Stromal cell of bone marrow (primary cell): Measurements from ENCODE around the gene TRPC4AP.

ENCODE experiments used
- DNase-seq: peaks from one replicate; pipeline ENCODE4 v3.0.0-alpha.2; 2012; ENCODE audit warnings: low read depth

Gene TRPC4AP

DNA sequence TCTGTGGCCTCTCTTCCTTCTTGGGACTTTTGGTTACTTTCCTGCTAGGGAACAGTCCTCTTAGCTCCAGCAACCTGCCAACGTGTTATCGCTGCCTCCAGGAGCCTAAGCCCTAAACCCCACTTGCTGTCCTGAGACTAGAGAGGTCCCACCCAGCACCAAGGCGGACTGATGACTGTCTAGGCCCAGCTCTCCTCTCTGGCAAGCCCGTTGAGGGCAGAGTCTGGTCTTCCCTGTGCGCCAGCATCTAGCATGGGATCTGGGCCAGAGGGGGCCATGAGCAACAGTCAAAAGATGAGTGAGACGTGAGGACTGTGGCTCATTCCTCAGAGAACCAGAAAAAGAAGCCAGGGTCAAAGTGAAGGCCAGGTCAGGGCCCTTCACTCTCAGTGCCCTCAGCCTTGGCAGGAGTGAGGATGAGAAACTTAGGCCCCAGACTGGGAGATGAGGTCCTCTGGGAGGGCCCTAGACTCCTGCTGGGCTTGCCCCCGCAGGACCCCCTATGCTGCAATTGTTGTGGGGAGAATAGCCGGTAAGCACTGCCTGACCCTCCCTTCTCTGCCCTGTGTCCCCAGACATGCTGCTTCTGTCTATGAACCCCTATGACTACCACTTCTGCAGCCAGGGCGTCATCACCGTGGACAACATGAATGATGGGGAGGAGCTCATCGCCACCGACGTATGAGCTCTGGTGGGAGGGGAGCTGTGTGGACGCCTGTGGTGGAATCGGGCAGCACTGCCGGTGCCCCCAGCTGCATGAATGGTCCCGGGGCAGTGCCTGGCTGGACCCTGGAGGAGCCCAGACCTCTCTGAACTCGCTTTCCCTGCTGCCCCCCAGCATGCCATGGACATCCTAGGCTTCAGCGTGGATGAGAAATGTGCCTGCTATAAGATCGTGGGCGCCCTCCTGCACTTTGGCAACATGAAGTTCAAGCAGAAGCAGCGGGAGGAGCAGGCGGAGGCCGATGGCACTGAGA, 106.0 kb downstream of the TRPC4AP start:
- no peak for DNase-seq

- DNase-seq: no peak
These were observed 106.9 kb downstream of the TRPC4AP start for GRCh38 chr20:34985461-34986310.

DNA sequence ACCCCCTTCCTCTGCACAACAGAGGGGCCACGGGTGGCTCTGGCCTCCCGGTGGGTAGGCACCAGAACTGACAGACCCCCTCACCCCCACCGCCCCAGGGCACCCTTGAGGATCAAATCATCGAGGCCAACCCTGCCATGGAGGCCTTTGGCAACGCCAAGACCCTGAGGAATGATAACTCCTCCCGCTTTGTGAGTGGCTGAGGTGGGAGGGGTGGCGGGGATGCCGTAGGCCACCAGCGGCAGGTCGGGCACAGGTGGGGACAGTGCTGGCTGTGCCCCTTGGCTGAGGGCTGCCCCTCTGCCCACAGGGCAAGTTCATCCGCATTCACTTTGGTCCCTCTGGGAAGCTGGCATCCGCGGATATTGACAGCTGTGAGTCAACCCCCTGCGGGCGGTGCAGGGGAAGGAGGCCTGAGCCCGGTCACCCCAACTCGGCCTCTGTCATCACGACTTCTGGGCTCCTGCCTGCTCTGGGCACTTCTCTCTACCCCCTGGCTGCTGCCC, 107.8 kb downstream of the TRPC4AP start:
- DNase-seq: no peak

DNA sequence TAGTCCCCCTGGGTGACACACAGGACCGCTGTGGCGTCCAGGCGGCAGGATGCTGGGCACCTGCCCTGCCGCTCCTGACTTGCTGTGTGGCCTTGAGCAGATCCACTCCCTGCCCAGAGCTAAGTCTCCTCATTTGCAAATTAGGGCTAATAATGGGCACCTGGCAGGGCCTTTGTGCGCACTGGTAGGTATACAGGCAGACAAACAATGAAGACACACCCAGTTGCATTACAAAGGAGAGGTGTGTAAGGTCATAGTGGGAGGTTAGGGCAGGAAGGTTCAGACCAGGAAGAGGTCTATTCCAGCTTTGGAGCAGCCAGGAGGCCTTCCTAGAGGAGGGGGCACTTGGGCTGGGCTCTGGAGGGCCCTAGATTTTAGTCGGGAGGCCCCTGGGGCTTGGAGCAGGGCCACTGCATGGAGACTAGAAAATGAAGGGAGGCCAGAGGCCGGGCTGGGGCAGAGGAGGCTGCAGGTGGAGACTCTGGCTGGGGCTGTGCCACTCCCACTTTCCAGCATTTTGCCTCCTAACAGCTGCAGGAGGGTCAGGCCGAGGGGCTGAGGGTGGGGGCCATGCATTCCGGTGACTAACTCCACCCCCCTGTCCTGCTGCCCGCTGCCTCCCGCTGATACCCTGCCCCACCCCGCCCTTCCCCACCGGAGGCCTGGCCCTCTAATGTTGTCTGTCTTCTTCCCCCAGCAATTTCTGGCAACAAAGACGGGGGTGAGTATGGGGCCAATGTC, 108.4 kb downstream of the TRPC4AP start:
- no peak for DNase-seq

- DNase-seq: no peak
These were observed 109.4 kb downstream of the TRPC4AP start for GRCh38 chr20:34983089-34983820.

DNA sequence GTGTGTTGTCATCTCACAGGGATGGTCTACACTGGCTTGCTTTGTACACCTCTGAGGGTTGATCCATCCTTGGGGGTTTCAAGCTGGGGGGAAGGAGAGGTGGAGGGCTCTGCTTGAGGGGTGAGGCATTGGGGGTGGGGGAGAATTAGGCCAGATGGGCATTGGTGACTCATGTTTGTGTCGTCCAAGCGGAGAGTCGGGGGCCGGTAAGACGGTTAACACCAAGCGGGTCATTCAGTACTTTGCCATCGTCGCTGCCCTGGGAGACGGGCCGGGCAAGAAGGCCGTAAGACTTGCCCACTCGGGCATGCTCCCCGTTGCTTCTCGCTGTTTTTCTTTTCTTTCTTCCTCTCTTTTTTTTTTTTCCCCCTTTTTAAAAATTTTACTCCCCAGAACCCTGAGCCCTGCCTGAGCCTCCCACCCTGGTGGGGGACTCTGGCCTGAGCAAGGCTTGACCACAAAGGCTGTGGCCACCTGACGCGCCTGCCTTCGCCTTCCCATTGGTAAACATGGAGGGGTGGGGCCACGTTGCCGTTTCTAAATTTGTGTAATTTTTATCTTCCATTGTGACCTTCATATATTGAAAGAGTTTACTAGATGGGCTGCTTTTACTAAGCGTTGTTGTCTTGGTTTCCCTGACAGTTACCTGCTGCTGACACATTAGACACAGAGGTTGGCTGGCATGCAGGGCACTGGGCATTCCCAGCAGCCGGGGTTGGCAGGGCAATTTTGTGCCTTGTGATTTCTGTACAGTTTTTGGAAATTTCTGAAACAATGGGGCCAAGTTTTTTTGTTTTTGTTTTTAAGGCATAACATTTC, 110.1 kb downstream of the TRPC4AP start:
- DNase-seq: no peak

GRCh38 chr20:34980543-34981233, 111.9 kb downstream of the TRPC4AP start:
- DNase-seq: no peak

DNA sequence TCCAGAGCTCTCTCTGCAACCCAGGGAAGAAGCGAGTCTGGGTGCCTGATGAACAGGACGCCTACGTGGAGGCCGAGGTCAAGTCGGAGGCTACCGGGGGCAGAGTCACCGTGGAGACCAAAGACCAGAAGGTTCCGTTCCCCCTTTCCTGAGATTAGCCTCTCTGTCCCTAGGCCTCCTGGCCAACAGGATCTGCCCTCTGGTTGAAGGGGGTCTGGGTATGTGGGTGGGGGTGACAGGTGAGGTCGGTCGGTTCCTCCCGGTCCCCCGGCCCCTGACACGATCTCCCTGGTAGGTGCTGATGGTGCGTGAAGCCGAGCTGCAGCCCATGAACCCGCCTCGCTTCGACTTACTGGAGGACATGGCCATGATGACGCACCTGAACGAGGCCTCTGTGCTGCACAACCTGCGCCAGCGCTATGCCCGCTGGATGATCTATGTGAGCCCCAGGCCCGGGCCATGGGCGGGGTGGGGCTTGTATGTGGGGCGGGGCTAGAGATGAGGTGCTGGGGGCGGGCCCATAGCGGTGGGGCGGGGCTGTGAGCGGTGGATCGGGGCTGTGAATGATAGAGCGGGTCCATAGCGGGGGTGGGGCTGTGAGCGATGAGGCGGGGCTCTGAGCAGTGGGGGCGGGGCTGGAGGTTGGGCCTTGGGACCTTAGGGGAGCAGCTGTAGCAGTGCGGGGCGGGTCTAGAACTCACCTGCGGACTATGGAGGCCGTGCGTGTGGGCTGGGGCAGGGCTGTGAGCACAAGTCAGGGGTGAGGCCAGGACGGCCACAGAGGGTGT, 113.0 kb downstream of the TRPC4AP start:
- no peak for DNase-seq

DNA sequence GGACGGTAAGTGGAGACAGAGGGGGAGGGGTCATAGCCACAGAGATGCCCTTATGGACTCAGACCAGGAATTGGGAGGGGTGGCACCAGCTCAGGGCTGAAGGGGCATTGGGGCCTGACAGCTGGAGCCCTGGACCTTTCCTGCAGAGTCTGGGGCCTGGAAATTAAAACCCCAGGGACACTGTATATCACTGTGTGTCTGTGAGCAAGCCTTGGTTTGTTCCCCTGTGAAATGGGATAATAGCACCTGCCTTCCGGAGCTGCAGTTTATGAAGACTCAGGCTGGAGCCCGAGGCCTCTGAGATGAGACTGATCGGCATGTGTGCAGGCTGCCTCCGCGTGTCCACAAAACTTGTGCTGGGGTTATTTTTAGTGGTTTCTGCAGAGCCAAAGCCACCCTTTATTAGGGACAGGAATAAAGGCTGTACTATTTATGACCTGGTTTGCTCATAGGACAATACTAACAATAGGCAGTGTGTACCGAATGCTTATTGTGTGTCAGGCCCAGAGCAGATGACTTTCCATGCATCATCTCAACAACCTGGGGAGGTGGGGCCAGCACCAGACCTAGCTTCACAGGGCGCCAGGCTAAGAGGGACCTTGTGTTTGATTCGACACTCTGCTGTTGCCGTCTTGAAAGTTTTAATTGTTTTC, 114.4 kb downstream of the TRPC4AP start:
- DNase-seq: no peak

DNA sequence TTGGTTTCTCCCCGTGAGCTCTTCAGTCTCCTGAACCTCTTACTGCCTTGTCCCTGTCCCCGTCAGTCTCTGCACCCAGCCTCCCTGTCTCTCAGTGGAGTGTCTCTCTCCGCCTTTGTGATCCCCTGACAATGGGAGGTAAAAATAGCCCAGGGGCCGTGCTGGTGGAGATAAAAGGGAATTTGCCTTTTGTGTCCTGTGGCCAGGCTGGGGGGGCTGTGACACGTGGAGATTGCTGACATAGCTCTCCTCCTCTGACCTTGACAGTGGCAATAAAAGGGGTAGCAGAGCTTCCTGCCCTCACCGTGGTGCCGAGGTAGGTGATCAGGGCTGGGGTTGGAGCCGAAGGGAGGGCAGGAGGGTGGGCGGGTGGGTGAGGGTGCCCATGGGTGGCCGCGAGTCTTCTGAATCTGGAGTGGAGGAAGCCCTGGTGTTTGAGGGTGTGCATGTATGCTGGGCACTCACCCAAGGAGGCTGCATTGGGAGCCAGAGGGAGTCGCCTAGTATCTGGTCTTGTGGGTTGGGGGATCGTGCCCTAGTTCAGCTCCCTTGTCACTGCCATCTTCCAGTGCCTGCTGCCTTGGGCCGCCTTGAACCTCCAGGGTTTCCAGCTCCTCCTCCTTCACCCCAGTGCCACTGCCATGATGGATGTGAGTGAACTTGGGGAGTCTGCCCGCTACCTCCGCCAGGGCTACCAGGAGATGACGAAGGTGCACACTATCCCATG, 115.1 kb downstream of the TRPC4AP start:
- no peak for DNase-seq

DNA sequence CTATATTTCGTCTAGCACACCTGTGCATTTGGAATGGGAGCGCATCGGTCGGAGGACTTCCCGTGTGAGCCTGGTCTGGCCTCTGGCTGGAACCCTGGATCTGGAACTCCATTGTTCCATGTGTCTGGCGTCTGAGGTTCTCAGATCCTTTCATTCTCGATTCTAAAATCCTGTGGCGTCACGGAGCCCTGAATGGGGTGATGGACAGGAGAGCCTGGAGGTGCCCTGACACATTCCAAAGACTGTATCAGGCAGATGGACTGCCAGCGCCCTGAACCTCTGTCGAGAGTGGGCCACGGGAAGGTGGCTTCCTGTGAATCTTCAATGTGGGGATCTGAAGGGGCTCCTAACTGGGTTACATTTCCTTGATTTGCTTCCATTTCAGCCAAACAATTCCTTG, 116.3 kb downstream of the TRPC4AP start:
- DNase-seq: no peak

GRCh38 chr20:34974246-34974645, 118.4 kb downstream of the TRPC4AP start:
- DNase-seq: no peak

- no peak for DNase-seq
These were observed 120.9 kb downstream of the TRPC4AP start for GRCh38 chr20:34971561-34972235.

DNA sequence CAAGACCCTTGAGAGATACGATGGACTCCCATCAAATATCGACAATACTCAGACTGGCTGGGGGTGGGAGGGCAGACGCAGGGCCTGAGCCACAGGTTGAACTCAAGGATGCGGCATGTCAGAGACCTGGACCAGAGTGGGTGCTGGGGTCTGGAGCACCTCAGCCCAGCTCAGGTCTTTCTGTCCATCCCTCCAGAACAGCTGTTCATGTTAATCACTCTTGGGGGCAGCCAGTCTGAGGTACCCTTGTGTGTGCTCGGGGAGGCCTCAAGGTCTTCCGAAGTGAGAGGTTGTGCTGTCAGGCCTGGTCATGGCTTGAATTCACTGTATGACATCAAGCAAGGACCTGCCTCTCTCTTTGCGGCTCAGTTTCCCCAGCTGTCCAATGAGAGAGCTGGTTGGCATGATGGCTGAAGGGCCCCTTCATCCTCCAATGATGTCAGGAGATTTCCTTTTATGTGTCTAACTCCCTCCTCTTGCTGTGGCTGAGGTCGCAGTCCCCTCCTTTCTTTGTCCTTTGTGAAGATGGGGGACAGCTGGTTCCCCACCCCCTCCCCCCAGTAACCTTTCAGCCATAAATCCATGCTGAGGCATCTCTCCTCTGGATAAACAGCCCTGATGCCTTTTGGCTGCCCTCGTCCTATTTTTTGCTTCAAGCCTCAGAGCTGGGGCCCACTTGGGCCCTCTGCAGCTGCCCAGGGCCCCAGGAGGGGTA, 121.6 kb downstream of the TRPC4AP start:
- no peak for DNase-seq

GRCh38 chr20:34970193-34970840, 122.3 kb downstream of the TRPC4AP start:
- no peak for DNase-seq
